Measurements from ENCODE around the gene MT1B.

MT1B gene

DNA sequence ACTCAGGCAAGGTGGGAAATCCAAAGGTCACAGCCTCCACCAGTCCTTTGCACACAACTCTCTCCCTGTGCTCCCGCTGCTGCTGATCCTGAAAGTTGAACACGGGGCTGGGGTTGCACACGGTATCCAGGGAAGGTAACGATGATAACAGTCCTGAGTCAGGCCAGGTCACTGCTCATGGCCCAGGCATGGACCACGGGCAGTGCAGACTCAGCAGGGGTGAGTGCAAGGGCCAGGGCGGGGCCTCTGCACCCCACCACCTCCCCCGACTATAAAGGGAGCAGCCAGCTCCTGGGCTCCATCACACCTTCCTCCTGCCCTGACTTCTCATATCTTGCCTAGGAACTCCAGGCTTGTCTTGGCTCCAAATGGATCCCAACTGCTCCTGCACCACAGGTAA lies at the start of gene MT1B:
MT1B (plus strand) TSS at position 301 of the 400 bp plus-strand sequence; CDS start at position 369, 68 bp downstream.
- no peak for FAIRE-seq

DNA sequence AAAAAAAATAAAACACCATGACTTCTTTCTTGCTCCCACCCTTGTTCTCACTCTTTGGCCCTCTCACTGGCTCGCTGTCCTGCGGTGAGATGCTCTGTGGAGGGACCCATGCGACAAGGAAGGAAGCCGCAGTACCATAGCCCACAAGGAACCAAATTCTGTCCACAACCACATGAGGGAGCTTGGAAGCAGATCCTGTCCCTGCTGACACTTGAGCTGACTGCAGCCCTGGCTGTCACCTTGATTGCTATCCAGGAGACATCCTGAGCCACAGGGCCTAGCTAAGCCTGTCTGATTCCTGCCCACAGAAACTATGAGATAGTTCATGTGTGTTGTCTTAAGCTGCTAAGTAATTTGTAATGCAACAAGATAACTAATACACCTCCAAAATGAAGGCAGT lies 48.1 kb upstream of the MT1B start:
- no peak for FAIRE-seq

DNA sequence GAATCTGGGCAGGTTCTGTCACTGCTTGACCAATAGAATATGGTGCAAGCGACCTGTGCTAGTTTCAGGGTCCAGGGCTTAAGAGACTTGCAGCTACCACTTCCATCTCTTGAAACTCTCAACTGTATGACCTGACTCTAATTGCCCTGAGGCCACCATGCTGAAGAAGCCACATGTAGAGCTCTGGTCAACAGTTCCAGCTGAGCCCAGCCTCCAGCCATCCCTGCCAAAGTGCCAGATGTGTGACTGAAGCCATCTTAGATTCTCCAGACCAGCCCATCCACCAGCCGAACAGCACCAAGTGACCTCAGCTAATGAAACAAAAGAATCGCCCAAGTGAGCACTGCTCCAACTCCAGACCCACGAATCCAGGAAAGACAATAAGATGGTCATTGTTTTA lies 46.7 kb upstream of the MT1B start:
- no peak for FAIRE-seq

DNA sequence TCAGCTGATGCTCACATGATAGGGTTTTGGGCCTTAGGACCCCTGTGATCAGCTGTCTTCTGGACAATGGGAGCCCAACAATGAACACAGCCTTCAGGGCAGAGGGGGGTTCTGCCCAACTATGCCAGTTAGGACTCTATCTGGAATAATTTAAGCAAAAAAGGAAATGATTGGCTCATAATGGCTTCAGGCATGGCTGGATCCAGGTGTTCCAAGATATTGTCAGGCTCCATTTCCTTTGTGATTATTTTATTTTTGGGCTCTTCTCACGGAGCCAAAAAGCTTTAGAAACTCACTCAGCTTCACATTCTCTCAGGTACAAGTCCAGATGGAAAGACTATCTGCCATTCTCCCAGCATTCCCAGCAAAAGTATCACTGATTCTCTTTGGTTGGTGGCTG lies 46.2 kb upstream of the MT1B start:
- FAIRE-seq, result no peak

DNA sequence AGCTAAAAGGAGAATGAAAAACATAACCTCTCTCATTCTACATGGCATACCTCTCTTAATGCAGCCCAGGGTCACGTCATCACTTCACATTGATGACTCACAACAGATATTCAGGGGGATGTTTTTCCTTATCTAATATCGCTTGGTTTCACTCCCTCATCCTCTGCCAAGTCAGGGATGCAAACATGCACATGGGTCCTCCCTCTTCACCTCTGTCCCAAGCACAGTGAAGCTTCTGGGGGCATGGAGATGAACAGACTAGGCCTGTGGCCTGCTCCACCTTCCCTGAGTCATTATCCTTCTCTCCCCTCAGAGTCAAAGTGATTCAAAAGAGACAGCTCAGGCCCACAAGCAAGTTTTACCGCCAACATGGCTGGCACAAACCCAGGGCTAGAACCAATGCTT lies 45.6 kb upstream of the MT1B start:
- FAIRE-seq, result no peak

DNA sequence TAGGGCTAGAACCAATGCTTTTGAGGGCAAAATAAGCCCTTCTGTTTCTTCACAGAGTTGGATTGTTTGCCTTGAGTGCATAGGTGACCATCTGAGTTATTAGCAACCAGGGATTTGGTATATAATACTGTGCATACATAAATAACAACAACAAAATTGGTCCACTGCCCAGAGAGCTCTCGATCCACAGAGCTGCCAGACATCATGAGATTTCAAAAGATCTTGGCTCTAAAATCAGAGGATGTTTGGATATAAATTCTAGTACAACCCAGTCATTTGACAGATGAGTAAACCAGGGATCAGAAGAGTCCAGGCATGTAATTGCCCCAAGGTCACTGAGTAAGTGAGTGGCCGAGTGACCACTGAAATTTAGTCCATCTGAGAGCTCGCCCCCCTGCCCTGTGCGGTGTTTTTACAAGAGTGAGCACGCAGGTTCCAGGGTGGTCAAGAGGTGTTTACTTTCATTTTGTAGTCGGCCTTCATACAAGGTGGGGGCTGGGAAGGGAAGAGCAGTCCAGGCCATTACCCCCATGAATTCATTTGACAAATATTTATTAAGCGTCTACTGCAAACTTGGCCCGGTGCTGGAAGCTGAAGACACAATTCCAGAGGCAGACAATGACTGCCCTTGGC lies 45.1 kb upstream of the MT1B start:
- FAIRE-seq, result no peak

DNA sequence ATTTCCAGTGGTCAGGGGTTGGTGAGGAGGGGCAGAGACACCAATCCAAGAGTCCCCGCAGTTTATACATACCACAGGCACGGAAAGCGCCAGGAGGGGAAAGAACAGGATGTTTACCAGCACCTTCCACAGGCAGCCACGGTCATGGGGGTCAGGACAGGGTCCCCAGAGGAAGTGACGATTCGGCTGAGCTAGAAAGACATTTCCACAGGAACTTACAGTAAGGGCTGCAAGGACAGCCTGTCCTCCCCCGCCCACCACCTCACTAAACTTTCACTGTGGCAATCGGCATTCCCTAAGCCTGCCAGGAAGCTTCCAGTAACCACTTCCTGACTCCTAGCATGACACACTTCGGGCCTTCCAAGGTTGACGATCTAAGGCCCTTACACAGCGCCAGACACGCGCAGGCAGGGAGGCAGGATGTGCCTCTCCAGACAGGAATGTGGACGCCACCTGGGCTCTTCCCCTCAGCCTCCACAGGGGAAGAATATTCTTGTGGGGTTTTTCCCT lies 44.5 kb upstream of the MT1B start:
- FAIRE-seq, result no peak

DNA sequence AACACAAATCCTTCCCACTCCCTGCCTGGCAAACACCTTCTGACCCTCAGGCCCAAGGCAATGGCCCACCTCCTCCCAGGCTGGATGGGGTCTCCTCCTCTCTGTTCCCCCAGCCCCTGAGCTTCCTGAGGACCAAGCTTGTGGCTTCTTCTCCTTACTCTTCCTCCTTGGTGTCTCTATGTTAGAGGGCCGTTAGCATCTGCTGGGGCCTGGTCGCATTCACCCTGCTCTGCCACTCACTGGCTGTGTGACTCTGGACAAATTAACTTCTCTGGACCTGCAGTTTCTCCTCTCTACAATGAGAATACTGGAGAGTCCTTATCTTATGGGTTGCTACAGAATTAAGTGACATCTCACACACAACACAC lies 44.0 kb upstream of the MT1B start:
- FAIRE-seq, result no peak

DNA sequence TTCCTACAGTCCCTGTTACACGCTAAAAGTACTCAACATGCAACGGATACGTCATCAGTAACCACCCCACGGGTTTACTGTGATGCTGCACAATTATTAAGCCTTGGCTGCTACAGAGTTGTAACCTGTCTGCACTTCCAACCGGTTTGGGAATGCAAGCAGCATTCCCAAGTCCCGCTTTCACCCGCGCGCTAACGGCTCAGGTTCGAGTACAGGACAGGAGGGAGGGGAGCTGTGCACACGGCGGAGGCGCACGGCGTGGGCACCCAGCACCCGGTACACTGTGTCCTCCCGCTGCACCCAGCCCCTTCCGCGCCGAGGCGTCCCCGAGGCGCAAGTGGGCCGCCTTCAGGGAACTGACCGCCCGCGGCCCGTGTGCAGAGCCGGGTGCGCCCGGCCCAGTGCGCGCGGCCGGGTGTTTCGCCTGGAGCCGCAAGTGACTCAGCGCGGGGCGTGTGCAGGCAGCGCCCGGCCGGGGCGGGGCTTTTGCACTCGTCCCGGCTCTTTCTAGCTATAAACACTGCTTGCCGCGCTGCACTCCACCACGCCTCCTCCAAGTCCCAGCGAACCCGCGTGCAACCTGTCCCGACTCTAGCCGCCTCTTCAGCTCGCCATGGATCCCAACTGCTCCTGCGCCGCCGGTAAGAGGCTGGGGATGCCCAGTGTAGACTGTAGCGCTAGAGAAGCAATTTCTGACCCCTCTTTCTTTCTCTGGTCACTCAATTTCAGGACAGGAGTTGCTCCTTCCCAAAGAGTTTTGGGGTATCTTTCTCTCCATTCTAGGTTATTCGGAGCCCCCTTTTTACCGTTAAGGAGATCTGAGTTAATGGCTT lies 43.4 kb upstream of the MT1B start, which contains the start of gene MT2A:
MT2A (plus strand) TSS at position 542 of the 833 bp plus-strand sequence; CDS start at position 614, 72 bp downstream.
- no peak for FAIRE-seq

DNA sequence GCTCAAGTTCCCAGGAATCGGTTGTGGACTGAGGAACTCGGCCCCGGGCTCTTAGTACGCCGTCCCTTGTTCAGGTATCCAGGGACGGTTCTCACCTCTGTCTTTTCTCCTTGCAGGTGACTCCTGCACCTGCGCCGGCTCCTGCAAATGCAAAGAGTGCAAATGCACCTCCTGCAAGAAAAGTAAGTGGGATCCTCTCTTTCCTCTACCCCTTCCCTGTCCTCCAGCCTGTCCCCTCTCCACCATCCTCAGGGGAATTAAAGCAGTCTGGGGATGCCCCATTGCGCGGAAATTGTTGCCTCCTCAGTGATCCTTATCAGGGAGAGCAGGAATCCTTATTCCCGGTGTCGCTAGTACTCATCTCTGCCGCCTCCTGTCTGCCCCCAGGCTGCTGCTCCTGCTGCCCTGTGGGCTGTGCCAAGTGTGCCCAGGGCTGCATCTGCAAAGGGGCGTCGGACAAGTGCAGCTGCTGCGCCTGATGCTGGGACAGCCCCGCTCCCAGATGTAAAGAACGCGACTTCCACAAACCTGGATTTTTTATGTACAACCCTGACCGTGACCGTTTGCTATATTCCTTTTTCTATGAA lies 42.7 kb upstream of the MT1B start:
- FAIRE-seq, result no peak

DNA sequence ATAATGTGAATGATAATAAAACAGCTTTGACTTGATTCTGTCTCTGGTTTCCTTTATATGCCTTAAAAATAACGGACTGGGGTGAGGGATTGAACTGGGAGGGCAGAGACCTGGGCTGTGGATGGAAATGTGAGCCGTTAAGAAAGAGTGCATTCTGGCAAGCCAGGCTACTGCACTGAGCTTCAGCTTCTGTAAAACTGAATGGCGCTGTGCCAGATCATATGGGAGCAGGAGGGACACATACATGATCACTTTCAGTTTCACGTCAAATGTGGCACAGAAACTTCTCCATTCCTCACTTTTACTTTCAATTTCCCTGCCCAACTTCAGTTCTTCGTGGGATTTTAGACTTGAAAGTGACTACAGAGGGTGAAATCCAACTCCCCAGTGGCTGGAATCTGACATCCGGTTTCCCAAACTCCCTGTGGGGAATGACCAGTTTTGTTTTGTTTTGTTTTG lies 42.2 kb upstream of the MT1B start:
- FAIRE-seq, result no peak

DNA sequence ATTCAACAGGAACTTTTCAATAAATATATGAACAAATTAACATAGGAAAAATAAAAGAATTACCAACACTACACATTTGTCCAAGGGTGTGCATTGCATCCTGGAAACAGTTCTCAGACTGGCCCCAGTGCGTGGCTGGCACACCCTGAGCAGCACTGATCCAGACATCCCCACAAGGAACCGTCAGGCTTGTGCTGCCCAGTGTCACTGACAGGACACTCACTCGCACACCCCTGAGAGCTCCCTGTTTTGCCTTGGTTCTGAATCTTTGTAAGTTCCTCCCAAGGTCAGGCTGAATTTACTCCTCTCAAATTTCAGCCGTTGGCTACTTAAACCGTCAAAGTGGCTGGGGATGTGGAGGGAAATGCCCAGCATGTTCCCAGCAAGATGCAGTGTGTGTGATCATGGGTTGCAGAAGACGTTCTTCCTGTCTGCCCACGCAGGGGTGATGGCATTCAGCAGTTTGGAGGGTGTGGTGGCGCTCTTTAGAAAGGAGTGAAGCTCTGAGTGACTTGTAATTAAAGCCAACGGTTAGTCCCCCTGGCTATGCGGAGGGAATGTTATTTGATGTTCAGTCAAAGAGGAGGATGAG lies 41.6 kb upstream of the MT1B start:
- no peak for FAIRE-seq

DNA sequence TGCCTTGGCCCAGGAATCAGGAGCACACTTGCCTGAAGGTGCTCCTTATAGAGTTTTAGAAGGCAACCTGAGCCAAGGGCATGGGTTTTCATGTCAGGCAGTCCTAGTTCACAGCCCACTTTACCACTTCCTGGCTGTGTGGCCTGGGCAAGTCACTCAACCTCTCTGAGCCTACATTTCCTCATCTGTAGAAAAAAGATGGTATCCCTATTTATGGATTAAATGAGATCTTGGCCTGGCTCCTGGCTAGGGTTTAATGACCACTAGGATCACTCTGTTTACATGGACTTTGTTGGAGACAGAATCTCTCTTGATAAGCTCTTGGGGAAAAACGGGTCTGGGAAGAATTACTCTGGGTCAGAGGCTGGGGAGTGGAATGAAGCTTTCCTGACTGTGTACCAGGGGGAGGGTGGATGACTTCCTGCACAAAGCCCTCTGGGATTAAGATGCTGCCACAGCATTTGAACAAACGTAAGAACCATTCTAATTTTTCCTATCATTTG lies 41.0 kb upstream of the MT1B start:
- no peak for FAIRE-seq

DNA sequence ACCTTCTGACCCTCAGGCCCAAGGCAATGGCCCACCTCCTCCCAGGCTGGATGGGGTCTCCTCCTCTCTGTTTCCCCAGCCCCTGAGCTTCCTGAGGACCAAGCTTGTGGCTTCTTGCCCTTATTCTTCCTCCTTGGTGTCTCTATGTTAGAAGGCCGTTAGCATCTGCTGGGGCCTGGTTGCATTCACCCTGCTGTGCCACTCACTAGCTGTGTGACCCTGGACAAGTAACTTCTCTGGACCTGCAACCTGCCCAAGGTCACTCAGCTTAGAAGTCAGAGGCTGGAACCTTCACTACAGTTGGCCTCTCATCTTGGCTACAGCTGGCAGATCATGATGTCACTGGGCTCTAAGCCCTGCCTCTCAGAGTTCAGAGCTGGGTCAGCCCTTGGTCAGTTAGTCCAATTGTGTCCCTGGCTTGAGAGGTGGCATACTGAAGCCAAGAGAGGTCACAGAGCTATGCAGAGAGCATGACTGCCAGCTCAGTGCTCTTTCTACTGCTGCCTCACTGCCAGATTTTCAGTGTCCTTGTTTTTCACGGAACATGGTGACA lies 40.3 kb upstream of the MT1B start:
- FAIRE-seq, result no peak

DNA sequence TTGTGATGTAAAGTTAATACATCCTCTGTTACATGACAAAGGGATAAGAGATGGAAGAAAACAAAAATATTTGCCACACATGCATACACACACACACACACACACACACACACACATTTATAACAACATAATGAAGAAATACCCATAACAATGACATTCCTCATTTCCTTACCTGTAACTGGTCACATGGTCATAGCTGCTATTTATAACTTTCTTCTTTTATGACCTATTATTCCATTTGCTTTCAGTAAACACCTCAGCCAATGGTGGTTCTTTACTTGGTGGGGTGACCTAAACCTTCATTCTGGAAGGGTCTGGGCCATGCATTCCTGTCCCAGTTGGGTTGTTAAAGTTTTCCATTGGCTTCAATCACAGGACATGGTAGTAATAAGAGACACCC lies 38.0 kb upstream of the MT1B start:
- no peak for FAIRE-seq

DNA sequence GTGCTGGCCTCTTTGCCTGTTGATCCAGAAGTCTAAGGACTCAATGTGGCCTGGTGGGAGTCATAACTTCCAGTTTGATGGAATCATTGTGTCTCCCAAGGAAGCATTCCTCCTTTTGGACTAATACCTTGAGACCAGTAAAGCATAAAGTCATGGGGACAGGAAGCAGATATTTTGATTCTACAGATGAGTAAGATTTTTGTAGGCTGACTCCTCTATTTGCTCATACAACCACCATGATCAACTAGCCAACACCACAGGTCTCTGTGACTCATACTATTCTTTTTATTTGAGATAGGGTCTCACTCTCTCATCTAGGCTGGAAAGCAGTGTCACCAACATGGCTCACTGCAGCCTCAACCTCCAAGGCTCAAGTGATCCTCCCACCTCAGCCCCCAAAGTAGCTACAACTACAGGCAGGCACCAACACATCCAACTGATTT lies 37.1 kb upstream of the MT1B start:
- FAIRE-seq, result no peak

DNA sequence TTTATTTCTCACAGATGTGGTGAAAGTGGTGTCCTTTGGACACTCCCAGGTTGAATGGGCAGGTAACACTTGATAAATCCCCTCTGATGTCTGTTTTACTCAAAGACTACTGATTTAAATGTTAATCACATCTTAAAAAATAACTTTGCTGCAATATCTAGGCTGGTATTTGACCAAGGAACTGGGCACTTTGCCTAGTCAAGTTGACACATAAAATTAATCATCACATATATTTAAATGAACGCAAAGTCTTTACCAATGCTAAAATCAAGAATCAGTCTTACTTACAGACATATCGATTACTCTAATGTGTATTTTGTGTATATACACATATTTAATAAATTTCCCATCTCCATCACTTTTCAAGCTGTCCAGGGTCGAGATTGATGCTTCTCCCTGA lies 36.3 kb upstream of the MT1B start:
- no peak for FAIRE-seq

DNA sequence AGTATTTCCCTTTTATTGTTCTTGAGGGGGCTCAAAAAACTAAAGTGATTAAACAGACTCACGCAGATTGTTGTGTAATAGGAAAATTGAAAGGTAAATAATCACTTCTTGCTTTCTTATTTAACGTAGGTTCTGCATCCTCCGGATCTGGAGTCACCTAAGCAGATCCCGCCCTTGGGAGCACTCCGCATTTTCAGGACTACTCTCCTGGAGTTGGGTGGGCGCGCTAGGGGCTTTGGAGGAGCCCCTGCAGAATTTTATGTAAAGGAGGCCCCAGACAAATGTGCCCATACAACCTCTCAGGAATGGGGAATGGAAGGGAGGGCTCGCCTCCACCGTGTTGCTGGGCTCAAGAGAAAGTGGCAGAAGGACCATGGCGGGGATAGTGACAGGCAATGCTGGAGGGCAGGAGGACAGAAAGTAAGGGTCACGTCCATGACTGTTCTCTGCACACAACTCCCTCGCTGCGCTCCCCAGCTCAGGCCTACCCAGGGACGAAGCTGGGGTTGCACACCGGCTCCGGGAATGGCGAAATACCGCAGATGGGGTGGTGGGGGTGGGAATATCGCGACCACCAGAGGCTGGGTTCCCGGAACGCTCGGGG lies 35.0 kb upstream of the MT1B start:
- no peak for FAIRE-seq

DNA sequence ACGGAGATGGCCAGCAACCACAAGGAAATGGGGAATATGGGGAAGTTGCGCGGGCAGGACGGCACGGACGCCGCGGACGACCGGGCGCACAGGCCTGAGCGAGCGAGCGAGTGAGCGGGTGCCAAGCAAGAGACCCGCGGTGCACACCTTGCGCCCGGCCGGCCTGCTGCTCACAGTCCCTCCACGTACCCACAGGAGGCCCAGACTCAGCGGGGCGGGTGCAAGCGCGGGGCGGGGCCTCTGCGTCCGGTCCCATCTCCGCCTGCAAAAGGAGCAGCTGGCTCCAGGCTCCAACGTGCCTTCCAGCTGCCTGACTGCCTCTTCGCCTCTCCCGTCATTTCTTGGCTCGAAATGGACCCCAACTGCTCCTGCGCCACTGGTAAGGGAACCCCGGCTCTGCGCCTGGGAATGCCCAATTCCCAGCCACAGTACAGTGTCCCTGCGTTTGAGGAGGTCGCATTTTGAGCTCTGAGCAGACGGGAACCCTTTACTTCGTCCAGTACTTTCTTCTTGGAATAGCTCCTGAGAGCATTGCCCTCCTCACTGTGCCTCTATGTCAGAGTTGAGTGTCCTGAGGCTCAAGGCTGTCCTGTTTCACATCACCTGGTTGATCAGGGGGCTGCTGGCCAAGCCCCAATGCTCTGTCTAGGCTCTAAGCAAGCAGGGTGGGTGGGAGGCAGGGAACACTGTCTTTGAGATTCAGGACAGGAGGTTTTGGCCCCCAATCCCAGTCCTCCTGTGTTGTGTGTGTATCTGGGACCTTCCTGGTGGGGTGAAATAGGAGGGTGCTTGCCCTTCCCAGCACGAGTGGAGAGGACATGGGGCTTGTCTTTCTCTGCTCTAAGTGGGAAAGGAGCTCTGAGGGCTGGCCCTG lies 34.2 kb upstream of the MT1B start:
- FAIRE-seq, result no peak

DNA sequence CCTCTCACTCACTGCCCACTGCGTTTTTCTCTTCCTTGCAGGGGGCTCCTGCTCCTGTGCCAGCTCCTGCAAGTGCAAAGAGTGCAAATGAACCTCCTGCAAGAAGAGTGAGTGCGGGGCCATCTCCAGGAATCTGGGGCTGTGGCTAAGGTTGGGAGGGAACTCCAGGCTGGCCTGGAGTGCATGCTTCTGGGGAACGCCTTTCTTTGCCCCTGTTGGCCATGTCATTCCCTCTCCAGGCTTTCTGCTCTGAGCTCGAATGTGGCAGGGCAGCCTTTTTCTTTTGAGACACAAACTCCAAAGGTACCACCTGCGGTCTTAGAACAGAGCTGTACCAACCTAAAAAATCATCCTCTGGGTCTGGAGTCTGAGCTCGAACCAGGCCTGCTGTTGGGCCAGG lies 33.5 kb upstream of the MT1B start:
- no peak for FAIRE-seq

DNA sequence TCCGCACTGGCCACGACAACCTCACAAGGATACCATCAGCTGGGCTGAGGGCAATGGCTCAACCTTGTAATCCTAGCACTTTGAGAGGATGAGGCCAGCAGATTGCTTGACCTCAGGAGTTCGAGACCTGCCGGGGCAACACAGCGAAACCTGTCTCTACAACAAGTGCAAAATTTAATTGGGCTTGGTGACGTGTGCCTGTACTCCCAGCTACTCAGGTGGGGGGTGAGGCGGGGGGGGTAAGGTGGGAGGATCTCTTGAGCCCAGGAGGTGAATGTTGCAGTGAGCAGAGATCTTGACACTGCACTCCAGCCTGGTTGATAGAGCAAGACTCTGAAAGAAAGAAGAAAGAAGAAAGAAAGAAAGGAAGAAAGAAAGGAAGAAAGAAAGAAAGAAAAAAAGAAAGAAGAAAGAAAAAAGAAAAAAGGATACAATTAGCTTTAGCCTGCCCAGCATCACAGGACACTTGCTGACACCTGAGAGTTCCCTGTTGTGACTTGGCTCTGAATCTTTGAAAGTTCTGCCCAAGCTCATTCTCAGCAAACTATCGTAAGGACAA lies 31.3 kb upstream of the MT1B start:
- no peak for FAIRE-seq
